SKM-1 (cell line): Measurements from ENCODE around the gene NMNAT3.

Source experiments
- DNase-seq: peaks from one replicate; lab custom pipeline; 2025; ENCODE audit not compliant: unreplicated experiment; lab: John Stamatoyannopoulos, UW

The NMNAT3 gene

GRCh38 chr3:139547666-139548065 is 130.1 kb downstream of the NMNAT3 start:
- no peak for DNase-seq

- no peak for DNase-seq
These were observed 131.0 kb downstream of the NMNAT3 start for GRCh38 chr3:139546772-139547171.

DNA sequence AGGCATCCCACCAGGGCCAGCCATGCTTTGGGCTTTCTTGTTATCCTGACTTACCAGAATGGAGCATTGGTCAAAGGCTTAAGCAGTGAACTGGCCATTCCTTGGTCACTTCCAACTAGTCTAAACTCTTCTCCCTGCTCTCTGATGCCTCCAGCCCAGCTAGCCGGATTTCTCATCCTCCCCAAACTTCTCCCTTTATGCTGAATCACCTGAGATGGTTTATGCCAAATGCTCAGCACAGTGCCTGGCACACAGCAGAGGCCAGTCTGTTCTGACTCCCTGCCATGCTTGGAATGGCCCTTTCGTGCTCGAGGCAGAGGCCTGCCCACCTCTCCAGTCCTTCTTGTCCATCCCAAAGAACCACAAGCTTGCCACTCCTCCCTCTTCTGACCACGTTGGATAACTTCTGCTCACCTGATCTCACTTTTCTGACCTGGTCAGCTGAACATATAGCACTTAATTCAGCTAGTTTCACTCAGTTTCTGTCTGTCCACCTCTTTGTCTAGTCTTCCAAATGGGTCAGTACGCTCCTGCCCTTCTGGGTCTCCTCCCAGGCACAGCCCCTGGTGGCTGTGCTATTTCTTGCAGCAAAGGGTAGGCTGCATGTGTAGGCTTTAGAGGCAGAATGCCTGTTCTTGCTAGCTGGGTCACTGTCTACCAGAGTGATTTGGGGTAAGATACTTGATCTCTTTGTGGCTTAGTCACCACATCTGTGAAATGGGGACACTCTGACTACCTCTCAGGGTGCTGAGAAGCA is 136.1 kb downstream of the NMNAT3 start:
- DNase-seq, result no peak

- no peak for DNase-seq
These were observed 136.9 kb downstream of the NMNAT3 start for GRCh38 chr3:139540651-139541531.

- no peak for DNase-seq
These were observed 139.0 kb downstream of the NMNAT3 start for GRCh38 chr3:139538733-139539132.

DNA sequence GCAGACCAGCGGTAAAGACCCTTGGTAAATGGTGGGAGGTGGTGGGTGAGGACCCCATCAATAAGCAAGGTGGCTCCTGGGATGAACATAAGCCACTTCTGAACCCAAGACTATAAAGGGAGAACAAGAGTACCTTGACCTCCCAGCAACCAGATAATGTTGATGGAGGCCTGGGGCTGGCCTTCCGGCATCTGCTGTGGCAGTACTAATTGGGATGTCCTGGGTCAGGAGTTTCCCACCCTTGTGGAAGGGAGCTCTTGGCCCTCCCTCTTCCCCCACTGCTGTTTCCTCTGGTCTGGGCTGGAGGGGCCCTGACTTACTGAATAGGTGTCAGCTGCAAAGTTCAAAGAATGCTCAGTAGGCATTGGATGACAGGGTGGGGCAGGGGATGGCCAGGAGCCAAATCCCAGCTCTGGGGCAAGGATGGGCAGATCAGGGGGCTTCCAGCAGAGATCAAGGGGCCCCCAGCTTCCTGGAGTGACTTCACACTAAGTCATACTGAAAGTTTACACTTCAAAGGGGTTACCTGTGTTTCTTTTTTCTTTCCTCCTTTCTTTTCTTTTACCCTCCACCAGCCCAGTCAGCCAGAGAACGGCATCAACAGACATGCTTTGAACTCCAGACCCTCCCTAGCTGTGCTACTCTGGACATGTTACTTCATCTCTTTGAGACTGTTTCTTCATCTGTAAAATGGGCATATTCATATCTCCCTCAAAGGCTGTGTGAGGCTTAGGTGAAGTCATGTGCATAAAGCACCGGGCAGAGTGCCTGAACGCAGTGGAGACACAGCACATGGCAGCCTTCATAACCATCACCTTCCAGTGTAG is 139.8 kb downstream of the NMNAT3 start:
- no peak for DNase-seq

- no peak for DNase-seq
These were observed 140.4 kb downstream of the NMNAT3 start for GRCh38 chr3:139537361-139537760.

DNA sequence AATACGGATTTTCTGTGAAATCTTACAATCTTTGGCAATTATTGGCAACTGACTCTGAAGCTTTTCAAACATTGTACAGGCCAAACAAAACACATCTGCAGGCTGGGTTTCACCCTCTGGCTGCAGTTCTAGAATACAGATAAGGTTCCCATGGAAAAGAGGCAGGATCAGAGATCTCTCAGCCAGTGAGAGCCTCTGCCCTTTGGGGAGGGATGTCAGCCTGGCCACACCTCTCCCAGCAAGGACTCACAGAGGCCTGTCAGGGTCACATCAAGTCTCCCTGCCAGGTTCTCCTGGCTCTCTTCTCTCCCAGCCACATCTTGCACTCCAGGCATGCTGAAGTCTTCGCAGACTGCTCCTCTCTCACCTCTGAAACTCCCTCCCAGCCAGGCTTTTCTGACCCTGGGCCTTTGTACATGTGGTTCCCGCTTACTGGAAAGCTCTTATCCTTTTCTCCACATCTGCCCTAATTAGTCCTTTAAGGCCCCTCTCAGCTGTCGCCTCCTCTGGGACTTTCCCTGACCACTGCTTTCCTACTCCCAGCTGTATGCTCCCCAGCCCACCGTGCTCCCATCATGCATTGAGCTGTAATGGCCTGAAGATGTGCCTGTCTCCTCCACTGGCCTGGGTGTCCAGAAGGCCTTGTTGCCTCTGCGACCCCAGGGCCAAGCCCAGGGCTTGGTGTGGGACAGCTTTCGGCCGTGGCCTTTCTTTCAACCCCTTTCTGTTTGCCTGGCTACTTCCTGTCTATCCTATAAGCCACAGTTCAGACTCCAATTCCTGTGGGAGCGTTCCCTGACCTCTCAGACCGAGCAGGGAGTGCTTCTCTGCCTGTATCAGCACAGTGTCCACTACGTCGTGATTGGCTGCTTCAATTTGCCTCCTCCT is 142.5 kb downstream of the NMNAT3 start:
- no peak for DNase-seq

DNA sequence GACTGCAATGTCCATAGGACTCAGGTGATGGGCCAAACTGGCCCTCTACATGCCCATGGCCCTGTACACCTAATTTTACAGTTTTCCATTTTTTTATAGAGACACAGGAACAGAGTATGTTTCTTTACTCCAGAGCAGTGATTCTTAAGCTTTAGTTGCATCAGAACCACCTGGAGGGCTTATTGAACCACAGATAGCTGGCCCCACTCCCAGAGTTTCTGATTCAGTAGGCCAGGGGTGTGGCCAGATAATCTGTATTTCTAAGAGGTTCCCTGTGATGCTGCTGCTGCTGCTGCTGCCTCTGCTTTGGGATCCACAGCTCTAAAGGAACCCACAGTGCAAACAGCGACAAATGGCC is 143.3 kb downstream of the NMNAT3 start:
- no peak for DNase-seq

- no peak for DNase-seq
These were observed 143.9 kb downstream of the NMNAT3 start for GRCh38 chr3:139533781-139534454.

DNA sequence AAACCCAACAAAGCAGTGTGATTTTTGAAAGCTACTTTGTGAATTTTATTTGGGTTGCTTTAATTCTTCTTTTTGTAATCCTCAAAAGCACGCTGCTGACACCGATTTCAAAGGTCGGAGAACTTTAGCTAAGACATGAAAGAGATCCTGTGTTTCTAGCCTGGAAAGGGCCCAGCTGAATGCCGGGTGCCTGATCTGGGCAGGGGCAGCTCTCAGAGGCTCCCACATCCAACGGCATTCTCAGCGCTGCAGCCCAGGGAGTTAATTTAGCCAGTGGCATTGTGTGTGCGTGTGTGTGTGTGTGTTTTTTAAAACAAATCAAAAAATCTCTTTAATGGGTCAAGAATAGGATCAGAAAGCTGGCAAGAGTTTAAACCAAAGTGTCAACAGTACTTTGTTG is 144.8 kb downstream of the NMNAT3 start:
- DNase-seq, result no peak

GRCh38 chr3:139530717-139531116 is 147.1 kb downstream of the NMNAT3 start:
- DNase-seq, result no peak

- DNase-seq, result no peak
These were observed 148.1 kb downstream of the NMNAT3 start for GRCh38 chr3:139529662-139530061.

DNA sequence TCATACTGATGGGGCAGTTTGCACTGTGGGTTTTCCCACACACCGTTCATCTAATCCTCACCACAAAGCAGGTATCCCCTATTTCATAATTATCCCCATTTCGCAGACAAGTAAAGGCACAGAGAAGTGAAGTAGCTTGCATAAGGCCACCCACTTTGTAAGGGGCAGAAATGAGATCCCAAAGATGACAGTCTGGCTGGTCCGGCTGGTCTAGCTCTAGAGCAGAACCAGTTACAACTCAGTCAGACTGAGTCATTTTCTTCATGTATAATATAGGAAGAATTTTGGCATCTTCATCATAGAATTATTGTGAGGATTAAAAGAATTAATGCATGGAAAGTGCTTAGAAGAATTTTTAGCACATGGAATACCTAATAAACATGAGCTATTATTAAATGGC is 148.8 kb downstream of the NMNAT3 start:
- DNase-seq, result no peak

- DNase-seq, result no peak
These were observed 149.5 kb downstream of the NMNAT3 start for GRCh38 chr3:139528281-139528680.

DNA sequence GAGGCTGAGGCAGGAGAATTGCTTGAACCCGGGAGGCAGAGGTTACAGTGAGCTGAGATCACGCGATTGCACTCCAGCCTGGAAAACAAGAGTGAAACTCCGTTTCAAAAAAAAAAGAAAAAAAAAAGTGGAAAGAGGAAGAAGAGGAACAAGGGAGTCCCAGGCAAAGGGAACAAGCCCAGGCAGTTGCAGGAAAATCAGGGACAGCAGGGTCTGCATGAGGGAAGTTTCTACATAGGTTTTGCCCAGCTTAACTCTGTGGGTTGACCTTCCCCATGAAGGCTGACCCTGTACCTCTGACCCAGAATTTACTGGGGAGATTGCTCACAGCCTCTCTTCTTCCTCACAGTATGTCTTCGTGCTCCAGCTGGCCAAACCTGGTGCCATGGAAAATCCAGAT is 150.5 kb downstream of the NMNAT3 start:
- DNase-seq, result no peak

DNA sequence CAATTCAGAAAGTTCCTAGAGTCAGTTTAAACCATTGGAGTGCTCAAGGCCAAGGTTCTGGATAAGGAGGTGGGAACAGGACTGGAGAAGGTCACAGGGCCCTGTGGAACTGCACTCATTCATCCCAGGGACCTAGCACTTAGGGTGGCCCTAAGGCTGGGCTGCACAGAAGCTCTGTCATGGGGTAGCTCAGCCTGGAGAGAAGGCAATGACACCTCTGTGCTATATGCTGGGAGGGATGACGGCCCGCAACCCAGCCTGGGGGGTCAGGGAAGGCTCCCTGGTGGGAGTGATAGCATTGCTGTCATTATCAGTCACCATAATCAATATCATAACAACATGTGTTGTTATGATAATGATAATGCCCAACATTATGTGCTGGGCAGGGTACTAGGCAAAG is 151.6 kb downstream of the NMNAT3 start:
- DNase-seq, result no peak

- no peak for DNase-seq
These were observed 152.7 kb downstream of the NMNAT3 start for GRCh38 chr3:139524841-139525636.

DNA sequence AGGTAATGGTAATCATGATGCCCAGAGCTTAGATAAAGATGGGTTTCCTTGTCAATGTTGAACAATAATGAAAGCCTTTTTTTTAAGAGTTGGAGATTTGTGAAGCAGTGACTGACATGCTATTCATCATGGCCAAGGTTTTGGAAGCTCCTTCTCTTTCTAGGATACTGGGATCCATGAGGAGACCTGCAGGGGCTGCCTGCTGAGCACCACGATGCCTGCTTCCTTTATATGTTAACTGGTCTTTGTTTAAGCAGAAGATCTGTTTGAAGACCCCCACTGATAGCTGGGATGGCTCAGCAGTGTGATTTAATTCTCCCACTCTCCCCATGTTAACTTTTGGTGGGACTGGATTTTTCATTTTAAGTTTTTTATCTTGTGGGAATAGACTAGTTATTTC is 154.1 kb downstream of the NMNAT3 start:
- no peak for DNase-seq
